Measurements from ENCODE around the gene ATXN1.

The ATXN1 gene

GRCh38 chr6:16274885-16275589, 486.2 kb downstream of the ATXN1 start:
- Histone ChIP-seq H3K14ac (ENCODE audit: low read length) (no peak overlapping the region), H4K91ac (ENCODE audit: low read depth, low read length, poor library complexity) (no peak overlapping the region), H3K27ac (replicated peaks; ENCODE audit: low read length) (no peak overlapping the region), H3K9me3 (replicated peaks in 1 of 2; ENCODE audit: control insufficient read depth in 2 of 2, insufficient read depth in 1 of 2, low read depth in 1 of 2, low read length in 2 of 2) (no peaks in the 10 kb centered on the region), H4K8ac (ENCODE audit: low read depth, low read length) (no peak overlapping the region), H2AFZ (ENCODE audit: low read length) (no peak overlapping the region), H3K36me3 (replicated peaks in 1 of 2; ENCODE audit: control insufficient read depth in 2 of 2, insufficient read depth in 2 of 2, low read length in 2 of 2) (no peaks in the 10 kb centered on the region), H2BK12ac (ENCODE audit: low read length) (no peak overlapping the region), H3K4me3 (ENCODE audit: low read length in 2 of 2) (no peak overlapping the region), H3K79me1 (ENCODE audit: low read depth, low read length) (no peaks in the 10 kb centered on the region), H3K18ac (ENCODE audit: low read length) (no peak overlapping the region), H2AK5ac (ENCODE audit: low read depth, low read length) (no peak overlapping the region), H2BK5ac (ENCODE audit: low read length) (no peak overlapping the region), H3K4ac (ENCODE audit: low read length) (no peak overlapping the region), H2BK120ac (ENCODE audit: low read depth, low read length) (no peak overlapping the region), H3K4me1 (ENCODE audit: control insufficient read depth in 2 of 2, insufficient read depth in 1 of 2, low read depth in 1 of 2, low read length in 2 of 2) (peaks cover 14 to 20% of the 10 kb centered on the region in 2 donors), H3K4me2 (ENCODE audit: insufficient read depth, low read length, poor library complexity, severe bottlenecking) (no peak overlapping the region), H2BK15ac (ENCODE audit: low read length) (no peak overlapping the region), H3K9ac (ENCODE audit: low read depth, low read length, poor library complexity) (no peak overlapping the region), H3K23ac (ENCODE audit: low read depth, low read length, poor library complexity) (no peak overlapping the region), H3K27me3 (ENCODE audit: control insufficient read depth in 3 of 3, insufficient read depth in 3 of 3, low read depth in 1 of 3, low read length in 3 of 3) (peaks cover 0 to 3% (median 0%) of the 10 kb centered on the region in 3 experiments)
- no CpG with 5 or more reads among the region's 10 CpGs for WGBS, 2 donors (ENCODE audit: extremely low coverage in 2 of 2, insufficient read length in 2 of 2, insufficient replicate concordance in 1 of 2)
- DNase-seq (ENCODE audit: low spot score) = no peak

- H3K18ac ChIP-seq (ENCODE audit: low read length) = no peak overlapping the region
- no CpG with 5 or more reads among the region's 4 CpGs for WGBS, 2 donors (ENCODE audit: extremely low coverage in 2 of 2, insufficient read length in 2 of 2, insufficient replicate concordance in 1 of 2)
Measured at GRCh38 chr6:16274483-16274882, 486.8 kb downstream of the ATXN1 start.

GRCh38 chr6:16273256-16273655, 488.0 kb downstream of the ATXN1 start:
- H3K18ac ChIP-seq (ENCODE audit: low read length) = no peak overlapping the region
- H3K23ac ChIP-seq (ENCODE audit: low read depth, low read length, poor library complexity) = no peak overlapping the region
- H4K91ac ChIP-seq (ENCODE audit: low read depth, low read length, poor library complexity) = no peak overlapping the region
- no peak overlapping the region for H3K4me3 ChIP-seq (ENCODE audit: low read length in 2 of 2)
- H2AK5ac ChIP-seq (ENCODE audit: low read depth, low read length) = no peak overlapping the region
- H4K8ac ChIP-seq (ENCODE audit: low read depth, low read length) = no peak overlapping the region
- H3K14ac ChIP-seq (ENCODE audit: low read length) = no peak overlapping the region
- H3K79me1 ChIP-seq (ENCODE audit: low read depth, low read length) = no peaks in the 10 kb centered on the region
- DNase-seq (ENCODE audit: low spot score) = no peak
- no peak overlapping the region for H3K4me2 ChIP-seq (ENCODE audit: insufficient read depth, low read length, poor library complexity, severe bottlenecking)
- H3K27ac ChIP-seq (replicated peaks; ENCODE audit: low read length) = no peak overlapping the region
- no peak overlapping the region for H3K4ac ChIP-seq (ENCODE audit: low read length)
- no peak overlapping the region for H2AFZ ChIP-seq (ENCODE audit: low read length)
- H2BK120ac ChIP-seq (ENCODE audit: low read depth, low read length) = no peak overlapping the region
- H2BK12ac ChIP-seq (ENCODE audit: low read length) = no peak overlapping the region
- H3K9me3 ChIP-seq (replicated peaks in 1 of 2; ENCODE audit: control insufficient read depth in 2 of 2, insufficient read depth in 1 of 2, low read depth in 1 of 2, low read length in 2 of 2) = no peaks in the 10 kb centered on the region
- H2BK5ac ChIP-seq (ENCODE audit: low read length) = no peak overlapping the region
- H3K9ac ChIP-seq (ENCODE audit: low read depth, low read length, poor library complexity) = no peak overlapping the region
- peaks cover 0 to 3% (median 0%) of the 10 kb centered on the region in 3 experiments for H3K27me3 ChIP-seq (ENCODE audit: control insufficient read depth in 3 of 3, insufficient read depth in 3 of 3, low read depth in 1 of 3, low read length in 3 of 3)
- no peak overlapping the region for H2BK15ac ChIP-seq (ENCODE audit: low read length)
- no CpG with 5 or more reads among the region's 1 CpG for WGBS, 2 donors (ENCODE audit: extremely low coverage in 2 of 2, insufficient read length in 2 of 2, insufficient replicate concordance in 1 of 2)
- H3K36me3 ChIP-seq (replicated peaks in 1 of 2; ENCODE audit: control insufficient read depth in 2 of 2, insufficient read depth in 2 of 2, low read length in 2 of 2) = no peaks in the 10 kb centered on the region
- peaks cover 14 to 16% of the 10 kb centered on the region in 2 donors for H3K4me1 ChIP-seq (ENCODE audit: control insufficient read depth in 2 of 2, insufficient read depth in 1 of 2, low read depth in 1 of 2, low read length in 2 of 2)

More at GRCh38 chr6:16274483-16274882, 486.8 kb downstream of the ATXN1 start:
- H2AK5ac ChIP-seq (ENCODE audit: low read depth, low read length) = no peak overlapping the region
- no peak overlapping the region for H2AFZ ChIP-seq (ENCODE audit: low read length)
- DNase-seq (ENCODE audit: low spot score) = no peak
- no peak overlapping the region for H2BK12ac ChIP-seq (ENCODE audit: low read length)
- no peak overlapping the region for H3K4ac ChIP-seq (ENCODE audit: low read length)
- peaks cover 0 to 3% (median 0%) of the 10 kb centered on the region in 3 experiments for H3K27me3 ChIP-seq (ENCODE audit: control insufficient read depth in 3 of 3, insufficient read depth in 3 of 3, low read depth in 1 of 3, low read length in 3 of 3)
- H3K27ac ChIP-seq (replicated peaks; ENCODE audit: low read length) = no peak overlapping the region
- peaks cover 14 to 20% of the 10 kb centered on the region in 2 donors for H3K4me1 ChIP-seq (ENCODE audit: control insufficient read depth in 2 of 2, insufficient read depth in 1 of 2, low read depth in 1 of 2, low read length in 2 of 2)
- H3K79me1 ChIP-seq (ENCODE audit: low read depth, low read length) = no peaks in the 10 kb centered on the region
- H3K23ac ChIP-seq (ENCODE audit: low read depth, low read length, poor library complexity) = no peak overlapping the region
- H2BK15ac ChIP-seq (ENCODE audit: low read length) = no peak overlapping the region
- no peak overlapping the region for H3K14ac ChIP-seq (ENCODE audit: low read length)
- H3K4me3 ChIP-seq (ENCODE audit: low read length in 2 of 2) = no peak overlapping the region
- no peak overlapping the region for H4K91ac ChIP-seq (ENCODE audit: low read depth, low read length, poor library complexity)
- H3K4me2 ChIP-seq (ENCODE audit: insufficient read depth, low read length, poor library complexity, severe bottlenecking) = no peak overlapping the region
- no peaks in the 10 kb centered on the region for H3K9me3 ChIP-seq (replicated peaks in 1 of 2; ENCODE audit: control insufficient read depth in 2 of 2, insufficient read depth in 1 of 2, low read depth in 1 of 2, low read length in 2 of 2)
- no peak overlapping the region for H3K9ac ChIP-seq (ENCODE audit: low read depth, low read length, poor library complexity)
- no peaks in the 10 kb centered on the region for H3K36me3 ChIP-seq (replicated peaks in 1 of 2; ENCODE audit: control insufficient read depth in 2 of 2, insufficient read depth in 2 of 2, low read length in 2 of 2)
- H2BK5ac ChIP-seq (ENCODE audit: low read length) = no peak overlapping the region
- H2BK120ac ChIP-seq (ENCODE audit: low read depth, low read length) = no peak overlapping the region
- no peak overlapping the region for H4K8ac ChIP-seq (ENCODE audit: low read depth, low read length)

GRCh38 chr6:16272201-16272600, 489.1 kb downstream of the ATXN1 start:
- Histone ChIP-seq H4K8ac (ENCODE audit: low read depth, low read length) (no peak overlapping the region), H3K79me1 (ENCODE audit: low read depth, low read length) (no peaks in the 10 kb centered on the region), H3K4me3 (ENCODE audit: low read length in 2 of 2) (no peak overlapping the region), H2BK12ac (ENCODE audit: low read length) (no peak overlapping the region), H3K18ac (ENCODE audit: low read length) (no peak overlapping the region), H3K4me1 (ENCODE audit: control insufficient read depth in 2 of 2, insufficient read depth in 1 of 2, low read depth in 1 of 2, low read length in 2 of 2) (peaks cover 4 to 7% of the 10 kb centered on the region in 2 donors), H2BK15ac (ENCODE audit: low read length) (no peak overlapping the region), H3K4ac (ENCODE audit: low read length) (no peak overlapping the region), H2AK5ac (ENCODE audit: low read depth, low read length) (no peak overlapping the region), H3K14ac (ENCODE audit: low read length) (no peak overlapping the region), H3K27ac (replicated peaks; ENCODE audit: low read length) (no peak overlapping the region), H2AFZ (ENCODE audit: low read length) (no peak overlapping the region), H2BK120ac (ENCODE audit: low read depth, low read length) (no peak overlapping the region), H3K4me2 (ENCODE audit: insufficient read depth, low read length, poor library complexity, severe bottlenecking) (no peak overlapping the region), H4K91ac (ENCODE audit: low read depth, low read length, poor library complexity) (no peak overlapping the region), H3K36me3 (replicated peaks in 1 of 2; ENCODE audit: control insufficient read depth in 2 of 2, insufficient read depth in 2 of 2, low read length in 2 of 2) (no peaks in the 10 kb centered on the region), H2BK5ac (ENCODE audit: low read length) (no peak overlapping the region), H3K27me3 (ENCODE audit: control insufficient read depth in 3 of 3, insufficient read depth in 3 of 3, low read depth in 1 of 3, low read length in 3 of 3) (peaks cover 0 to 3% (median 0%) of the 10 kb centered on the region in 3 experiments), H3K23ac (ENCODE audit: low read depth, low read length, poor library complexity) (no peak overlapping the region), H3K9me3 (replicated peaks in 1 of 2; ENCODE audit: control insufficient read depth in 2 of 2, insufficient read depth in 1 of 2, low read depth in 1 of 2, low read length in 2 of 2) (no peaks in the 10 kb centered on the region), H3K9ac (ENCODE audit: low read depth, low read length, poor library complexity) (no peak overlapping the region)
- no peak for DNase-seq (ENCODE audit: low spot score)
- no CpG with 5 or more reads among the region's 1 CpG for WGBS, 2 donors (ENCODE audit: extremely low coverage in 2 of 2, insufficient read length in 2 of 2, insufficient replicate concordance in 1 of 2)
